ENCODE results near the gene NAV2. TPM values are rescaled to one million over a fixed set of nuclear protein-coding genes. Genes with fewer than 3 reads are reported as not detected.

The NAV2 gene
- total and polyA plus RNA-seq, 2 experiments from 2014 or later: 26.0 to 45.0 TPM

GRCh38 chr11:19972651-19973050 is 260.0 kb downstream of the NAV2 start (continued):
- TF ChIP-seq, protein P1, sequence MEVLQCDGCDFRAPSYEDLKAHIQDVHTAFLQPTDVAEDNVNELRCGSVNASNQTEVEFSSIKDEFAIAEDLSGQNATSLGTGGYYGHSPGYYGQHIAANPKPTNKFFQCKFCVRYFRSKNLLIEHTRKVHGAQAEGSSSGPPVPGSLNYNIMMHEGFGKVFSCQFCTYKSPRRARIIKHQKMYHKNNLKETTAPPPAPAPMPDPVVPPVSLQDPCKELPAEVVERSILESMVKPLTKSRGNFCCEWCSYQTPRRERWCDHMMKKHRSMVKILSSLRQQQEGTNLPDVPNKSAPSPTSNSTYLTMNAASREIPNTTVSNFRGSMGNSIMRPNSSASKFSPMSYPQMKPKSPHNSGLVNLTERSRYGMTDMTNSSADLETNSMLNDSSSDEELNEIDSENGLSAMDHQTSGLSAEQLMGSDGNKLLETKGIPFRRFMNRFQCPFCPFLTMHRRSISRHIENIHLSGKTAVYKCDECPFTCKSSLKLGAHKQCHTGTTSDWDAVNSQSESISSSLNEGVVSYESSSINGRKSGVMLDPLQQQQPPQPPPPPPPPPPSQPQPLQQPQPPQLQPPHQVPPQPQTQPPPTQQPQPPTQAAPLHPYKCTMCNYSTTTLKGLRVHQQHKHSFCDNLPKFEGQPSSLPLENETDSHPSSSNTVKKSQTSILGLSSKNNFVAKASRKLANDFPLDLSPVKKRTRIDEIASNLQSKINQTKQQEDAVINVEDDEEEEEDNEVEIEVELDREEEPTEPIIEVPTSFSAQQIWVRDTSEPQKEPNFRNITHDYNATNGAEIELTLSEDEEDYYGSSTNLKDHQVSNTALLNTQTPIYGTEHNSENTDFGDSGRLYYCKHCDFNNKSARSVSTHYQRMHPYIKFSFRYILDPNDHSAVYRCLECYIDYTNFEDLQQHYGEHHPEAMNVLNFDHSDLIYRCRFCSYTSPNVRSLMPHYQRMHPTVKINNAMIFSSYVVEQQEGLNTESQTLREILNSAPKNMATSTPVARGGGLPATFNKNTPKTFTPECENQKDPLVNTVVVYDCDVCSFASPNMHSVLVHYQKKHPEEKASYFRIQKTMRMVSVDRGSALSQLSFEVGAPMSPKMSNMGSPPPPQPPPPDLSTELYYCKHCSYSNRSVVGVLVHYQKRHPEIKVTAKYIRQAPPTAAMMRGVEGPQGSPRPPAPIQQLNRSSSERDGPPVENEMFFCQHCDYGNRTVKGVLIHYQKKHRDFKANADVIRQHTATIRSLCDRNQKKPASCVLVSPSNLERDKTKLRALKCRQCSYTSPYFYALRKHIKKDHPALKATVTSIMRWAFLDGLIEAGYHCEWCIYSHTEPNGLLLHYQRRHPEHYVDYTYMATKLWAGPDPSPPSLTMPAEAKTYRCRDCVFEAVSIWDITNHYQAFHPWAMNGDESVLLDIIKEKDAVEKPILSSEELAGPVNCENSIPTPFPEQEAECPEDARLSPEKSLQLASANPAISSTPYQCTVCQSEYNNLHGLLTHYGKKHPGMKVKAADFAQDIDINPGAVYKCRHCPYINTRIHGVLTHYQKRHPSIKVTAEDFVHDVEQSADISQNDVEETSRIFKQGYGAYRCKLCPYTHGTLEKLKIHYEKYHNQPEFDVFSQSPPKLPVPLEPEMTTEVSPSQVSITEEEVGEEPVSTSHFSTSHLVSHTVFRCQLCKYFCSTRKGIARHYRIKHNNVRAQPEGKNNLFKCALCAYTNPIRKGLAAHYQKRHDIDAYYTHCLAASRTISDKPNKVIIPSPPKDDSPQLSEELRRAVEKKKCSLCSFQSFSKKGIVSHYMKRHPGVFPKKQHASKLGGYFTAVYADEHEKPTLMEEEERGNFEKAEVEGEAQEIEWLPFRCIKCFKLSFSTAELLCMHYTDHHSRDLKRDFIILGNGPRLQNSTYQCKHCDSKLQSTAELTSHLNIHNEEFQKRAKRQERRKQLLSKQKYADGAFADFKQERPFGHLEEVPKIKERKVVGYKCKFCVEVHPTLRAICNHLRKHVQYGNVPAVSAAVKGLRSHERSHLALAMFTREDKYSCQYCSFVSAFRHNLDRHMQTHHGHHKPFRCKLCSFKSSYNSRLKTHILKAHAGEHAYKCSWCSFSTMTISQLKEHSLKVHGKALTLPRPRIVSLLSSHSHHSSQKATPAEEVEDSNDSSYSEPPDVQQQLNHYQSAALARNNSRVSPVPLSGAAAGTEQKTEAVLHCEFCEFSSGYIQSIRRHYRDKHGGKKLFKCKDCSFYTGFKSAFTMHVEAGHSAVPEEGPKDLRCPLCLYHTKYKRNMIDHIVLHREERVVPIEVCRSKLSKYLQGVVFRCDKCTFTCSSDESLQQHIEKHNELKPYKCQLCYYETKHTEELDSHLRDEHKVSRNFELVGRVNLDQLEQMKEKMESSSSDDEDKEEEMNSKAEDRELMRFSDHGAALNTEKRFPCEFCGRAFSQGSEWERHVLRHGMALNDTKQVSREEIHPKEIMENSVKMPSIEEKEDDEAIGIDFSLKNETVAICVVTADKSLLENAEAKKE (CRISPR knock-in tag; IDR thresholded peaks at IDR 0.05): no peak
- TF ChIP-seq CREB1 (CRISPR knock-in tag; IDR thresholded peaks at IDR 0.05; ENCODE audit: low read depth) (no peak), ZNF114 (CRISPR knock-in tag; IDR thresholded peaks at IDR 0.05) (no peak), JUNB (IDR thresholded peaks at IDR 0.05; ENCODE audit: unreplicated experiment) (no peak), ZNF331 (CRISPR knock-in tag; IDR thresholded peaks at IDR 0.05; ENCODE audit: low read depth) (no peak), NANOG (IDR thresholded peaks at IDR 0.05; ENCODE audit: borderline replicate concordance) (no peak), STAT1 (IDR thresholded peaks at IDR 0.05; ENCODE audit: unreplicated experiment) (no peak)
- TF ChIP-seq, protein P2, sequence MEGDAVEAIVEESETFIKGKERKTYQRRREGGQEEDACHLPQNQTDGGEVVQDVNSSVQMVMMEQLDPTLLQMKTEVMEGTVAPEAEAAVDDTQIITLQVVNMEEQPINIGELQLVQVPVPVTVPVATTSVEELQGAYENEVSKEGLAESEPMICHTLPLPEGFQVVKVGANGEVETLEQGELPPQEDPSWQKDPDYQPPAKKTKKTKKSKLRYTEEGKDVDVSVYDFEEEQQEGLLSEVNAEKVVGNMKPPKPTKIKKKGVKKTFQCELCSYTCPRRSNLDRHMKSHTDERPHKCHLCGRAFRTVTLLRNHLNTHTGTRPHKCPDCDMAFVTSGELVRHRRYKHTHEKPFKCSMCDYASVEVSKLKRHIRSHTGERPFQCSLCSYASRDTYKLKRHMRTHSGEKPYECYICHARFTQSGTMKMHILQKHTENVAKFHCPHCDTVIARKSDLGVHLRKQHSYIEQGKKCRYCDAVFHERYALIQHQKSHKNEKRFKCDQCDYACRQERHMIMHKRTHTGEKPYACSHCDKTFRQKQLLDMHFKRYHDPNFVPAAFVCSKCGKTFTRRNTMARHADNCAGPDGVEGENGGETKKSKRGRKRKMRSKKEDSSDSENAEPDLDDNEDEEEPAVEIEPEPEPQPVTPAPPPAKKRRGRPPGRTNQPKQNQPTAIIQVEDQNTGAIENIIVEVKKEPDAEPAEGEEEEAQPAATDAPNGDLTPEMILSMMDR (conservative IDR thresholded peaks at IDR 0.05; ENCODE audit: low read depth in 2 of 2): no peak

GRCh38 chr11:19973136-19973635 is 260.5 kb downstream of the NAV2 start:
- H3K4me2 ChIP-seq: no peak overlapping the region
- no peak overlapping the region for H3K27ac ChIP-seq (ENCODE audit: low read depth)
- no peaks in the 10 kb centered on the region for H3K27me3 ChIP-seq (ENCODE audit: insufficient read depth)
- Mint-ChIP-seq H3K36me3 (ENCODE audit: low read depth) (peaks cover 3% of the 10 kb centered on the region; the same call in 1 of the 3 replicates), H3K4me1 (peaks cover 11% of the 10 kb centered on the region; the same call in 2 of the 3 replicates), H3K27me3 (ENCODE audit: insufficient read depth, low read depth, poor library complexity) (peaks cover 2% of the 10 kb centered on the region), H3K9me3 (no peaks in the 10 kb centered on the region), H3K4me3 (no peak overlapping the region), H3K27ac (no peak overlapping the region)
- DNase-seq (ENCODE audit: low spot score) (no peak), ATAC-seq (no peak)
- no peaks in the 10 kb centered on the region for H3K36me3 ChIP-seq (ENCODE audit: insufficient read depth)
- peaks cover 5% of the 10 kb centered on the region; the same call in 1 of the 2 replicates for H3K9me2 ChIP-seq (ENCODE audit: insufficient read depth)
- no peak overlapping the region for H2AFZ ChIP-seq
- H3K79me2 ChIP-seq (replicated peaks; ENCODE audit: insufficient read depth): no peaks in the 10 kb centered on the region; the same call in 1 of the 2 replicates
- H4K20me1 ChIP-seq (replicated peaks; ENCODE audit: insufficient read depth): peaks cover 7% of the 10 kb centered on the region
- H3K4me1 ChIP-seq (ENCODE audit: insufficient read depth): peaks cover 4% of the 10 kb centered on the region
- H3K4me3 ChIP-seq: no peak overlapping the region
- no peaks in the 10 kb centered on the region for H3F3A ChIP-seq (replicated peaks; ENCODE audit: low read depth)
- TF ChIP-seq ZNF114 (CRISPR knock-in tag; IDR thresholded peaks at IDR 0.05): no peak
- TF ChIP-seq STAT1 (IDR thresholded peaks at IDR 0.05; ENCODE audit: unreplicated experiment): no peak
- no peak for TF ChIP-seq REST (IDR thresholded peaks at IDR 0.05; ENCODE audit: unreplicated experiment)
- TF ChIP-seq EZH2phosphoT487 (IDR thresholded peaks at IDR 0.05; ENCODE audit: unreplicated experiment): no peak
- no peak for TF ChIP-seq EZH2 (IDR thresholded peaks at IDR 0.05; ENCODE audit: low read depth, unreplicated experiment)
- TF ChIP-seq JUNB (IDR thresholded peaks at IDR 0.05; ENCODE audit: unreplicated experiment): no peak
- no peak for TF ChIP-seq CREB1 (CRISPR knock-in tag; IDR thresholded peaks at IDR 0.05; ENCODE audit: low read depth)

Data from GM23338 (cell line).